Fibroblast of lung (primary cell): Measurements from ENCODE around the gene PCDH1.

Source experiments
- CTCF ChIP-seq, 2 donors: IDR thresholded peaks in 1 of 2; conservative IDR thresholded peaks in 1 of 2; 1 replicate in 1 of 2; 2 replicates in 1 of 2; pipeline ENCODE4 v1.5.1; 2011 to 2012; ENCODE audit warnings: low read length in 2 of 2, control low read depth in 1 of 2, inconsistent platforms in 1 of 2, low read depth in 1 of 2, mild to moderate bottlenecking in 1 of 2
- EZH2 ChIP-seq: IDR thresholded peaks from 2 replicates; pipeline ENCODE4 v1.5.1; 2012; ENCODE audit warnings: low read length, control low read depth, mild to moderate bottlenecking; ENCODE audit errors: missing control alignments

DNA sequence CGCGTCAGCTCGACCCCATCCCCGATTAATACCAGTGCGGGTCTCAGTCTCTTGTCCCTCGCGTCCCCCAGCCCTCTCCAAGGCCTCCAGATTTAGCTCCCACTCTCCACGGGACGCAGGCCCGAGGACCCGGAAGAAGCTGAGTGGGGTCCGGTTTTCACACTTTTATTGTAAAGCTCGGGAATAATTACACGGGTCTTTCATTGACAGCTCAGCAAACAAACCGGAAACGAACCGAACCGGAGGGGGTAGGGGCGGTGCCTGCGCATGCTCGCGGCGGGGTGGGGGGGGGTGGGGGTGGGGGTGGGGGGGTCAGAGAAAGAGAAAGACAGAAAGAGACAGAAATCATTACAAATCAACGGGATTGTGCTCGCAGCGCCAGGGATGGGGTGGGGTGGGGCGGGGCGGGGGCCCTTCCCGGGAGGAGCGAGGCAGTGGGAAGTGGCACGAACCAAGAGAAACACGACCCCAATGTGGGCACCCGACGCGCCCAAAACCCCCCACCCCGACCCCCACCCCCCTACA, 27.9 kb downstream of the PCDH1 start:
- TF ChIP-seq CTCF (conservative IDR thresholded peaks at IDR 0.05 in 1 of 2, IDR thresholded peaks at IDR 0.05 in 1 of 2; ENCODE audit: low read depth in 1 of 2, low read length in 2 of 2) (no peak), EZH2 (no peak)
